Breast epithelium (tissue), 4 donors: Measurements from ENCODE around the gene USP11. TPM values are rescaled to one million over a fixed set of nuclear protein-coding genes. Genes with fewer than 3 reads are reported as not detected.
A peak's percentile ranks its signal among the peaks of the same experiment; 100 is the strongest.

Experiments used
- DNase-seq, 2 donors: peaks; one replicate each; pipeline ENCODE4 v3.0.0-alpha.2; 2019; ENCODE audit warnings: low spot score in 2 of 2
- H3K27ac ChIP-seq, 2 donors: fragments of 200-600 bp; sonication (generic) in 1 of 2; one replicate each; pipeline ENCODE4 v1.5.1; 2016 to 2019; ENCODE audit warnings: mild to moderate bottlenecking in 1 of 2
- H3K27me3 ChIP-seq, 2 donors: fragments of 200-600 bp; sonication (generic) in 1 of 2; one replicate each; pipeline versions ENCODE4 v1.5.1 to v1.6.0; 2017 to 2019; ENCODE audit warnings: control low read depth in 1 of 2, mild to moderate bottlenecking in 1 of 2
- H3K36me3 ChIP-seq: fragments of 200-600 bp; one replicate; pipeline ENCODE4 v1.5.1; 2019
- H3K4me1 ChIP-seq, 2 donors: fragments of 200-600 bp; sonication (generic); one replicate each; pipeline ENCODE4 v1.5.1; 2016 to 2019; ENCODE audit warnings: control low read depth in 1 of 2
- H3K4me3 ChIP-seq, 3 donors: fragments of 200-600 bp; sonication (generic); 1 replicate in 2 of 3; 2 replicates in 1 of 3; pipeline ENCODE4 v1.5.1; 2016 to 2019; ENCODE audit warnings: mild to moderate bottlenecking in 3 of 3, moderate library complexity in 2 of 3
- H3K9me3 ChIP-seq, 2 donors: fragments of 200-600 bp; sonication (generic) in 1 of 2; one replicate each; pipeline ENCODE4 v1.5.1; 2016 to 2019; ENCODE audit warnings: control low read depth in 1 of 2
- POLR2A ChIP-seq: fragments of 450-650 bp; IDR thresholded peaks from one replicate; pipeline ENCODE4 v1.6.1; 2016; ENCODE audit warnings: antibody characterized with exemption, mild to moderate bottlenecking, moderate library complexity
- POLR2AphosphoS5 ChIP-seq, 3 donors: sonication (generic); formaldehyde crosslinking; IDR thresholded peaks; one replicate each; pipeline ENCODE4 v1.6.1; 2017; ENCODE audit warnings: antibody characterized with exemption in 3 of 3
- intact Hi-C: fragments of 100-400 bp; cut with DNase I; formaldehyde crosslinking; loops from one replicate; pipeline ENCODE4 v1.15.1; 2023; ENCODE audit warnings: low total_unique reads
- total RNA-seq, 3 donors: library from RNA; depleted of rRNA; stranded (reverse); fragments of >200 nt; gene quantifications; one replicate each; pipeline ENCODE4 v1.1.0, GENCODE V29; 2016
- TF ChIP-seq, protein P1 (sequence below), 3 donors: fragments of 450-650 bp; IDR thresholded peaks; one replicate each; pipeline ENCODE4 v1.5.1; 2016 to 2017; ENCODE audit warnings: antibody characterized with exemption in 3 of 3, mild to moderate bottlenecking in 3 of 3, moderate library complexity in 3 of 3

Gene USP11
- total RNA-seq, 3 donors from 2014 or later = 21.3 to 42.0 (median 29.4) TPM

DNA sequence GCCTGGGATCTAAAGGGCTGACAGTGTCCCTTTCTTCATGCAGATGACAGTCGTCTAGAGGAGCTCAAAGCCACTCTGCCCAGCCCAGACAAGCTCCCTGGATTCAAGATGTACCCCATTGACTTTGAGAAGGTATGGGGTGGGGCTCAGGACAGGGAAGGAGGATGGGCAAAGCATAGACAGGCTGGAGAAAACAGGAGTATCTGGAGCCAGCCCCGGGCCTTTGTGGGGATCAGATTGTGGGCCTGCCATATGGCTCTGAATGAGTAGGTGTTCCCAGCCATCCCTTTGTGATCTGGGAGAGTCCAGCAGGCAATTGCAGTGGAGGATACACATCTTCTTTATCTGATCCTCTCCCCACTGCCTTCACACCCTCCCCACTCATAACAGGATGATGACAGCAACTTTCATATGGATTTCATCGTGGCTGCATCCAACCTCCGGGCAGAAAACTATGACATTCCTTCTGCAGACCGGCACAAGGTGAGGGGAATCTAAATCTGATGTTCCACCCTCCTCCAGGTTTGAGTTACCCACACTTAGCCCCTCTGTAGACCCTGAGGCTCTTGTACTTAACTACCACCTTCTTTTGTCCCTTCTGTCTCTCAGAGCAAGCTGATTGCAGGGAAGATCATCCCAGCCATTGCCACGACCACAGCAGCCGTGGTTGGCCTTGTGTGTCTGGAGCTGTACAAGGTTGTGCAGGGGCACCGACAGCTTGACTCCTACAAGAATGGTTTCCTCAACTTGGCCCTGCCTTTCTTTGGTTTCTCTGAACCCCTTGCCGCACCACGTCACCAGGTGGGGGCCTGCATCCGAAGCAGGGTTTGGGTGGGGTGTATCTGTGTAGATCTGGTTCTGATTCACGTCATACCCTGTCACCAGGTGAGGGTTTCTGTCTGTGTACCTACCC is 20.2 kb upstream of the USP11 start:
- Histone ChIP-seq H3K27me3 (no peaks in the 10 kb centered on the region), H3K9me3 (no peaks in the 10 kb centered on the region), H3K4me1 (peaks cover 0 to 9% of the 10 kb centered on the region in 2 donors), H3K27ac (no peak overlapping the region), H3K4me3 (no peak overlapping the region), H3K36me3 (peaks cover 7% of the 10 kb centered on the region)
- DNase-seq = no peak
- intact Hi-C loops = no loop called here
- TF ChIP-seq, protein P1, sequence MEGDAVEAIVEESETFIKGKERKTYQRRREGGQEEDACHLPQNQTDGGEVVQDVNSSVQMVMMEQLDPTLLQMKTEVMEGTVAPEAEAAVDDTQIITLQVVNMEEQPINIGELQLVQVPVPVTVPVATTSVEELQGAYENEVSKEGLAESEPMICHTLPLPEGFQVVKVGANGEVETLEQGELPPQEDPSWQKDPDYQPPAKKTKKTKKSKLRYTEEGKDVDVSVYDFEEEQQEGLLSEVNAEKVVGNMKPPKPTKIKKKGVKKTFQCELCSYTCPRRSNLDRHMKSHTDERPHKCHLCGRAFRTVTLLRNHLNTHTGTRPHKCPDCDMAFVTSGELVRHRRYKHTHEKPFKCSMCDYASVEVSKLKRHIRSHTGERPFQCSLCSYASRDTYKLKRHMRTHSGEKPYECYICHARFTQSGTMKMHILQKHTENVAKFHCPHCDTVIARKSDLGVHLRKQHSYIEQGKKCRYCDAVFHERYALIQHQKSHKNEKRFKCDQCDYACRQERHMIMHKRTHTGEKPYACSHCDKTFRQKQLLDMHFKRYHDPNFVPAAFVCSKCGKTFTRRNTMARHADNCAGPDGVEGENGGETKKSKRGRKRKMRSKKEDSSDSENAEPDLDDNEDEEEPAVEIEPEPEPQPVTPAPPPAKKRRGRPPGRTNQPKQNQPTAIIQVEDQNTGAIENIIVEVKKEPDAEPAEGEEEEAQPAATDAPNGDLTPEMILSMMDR (IDR thresholded peaks at IDR 0.05) = no peak
- no peak for TF ChIP-seq POLR2A
- TF ChIP-seq POLR2AphosphoS5 (IDR thresholded peaks at IDR 0.05) = no peak

DNA sequence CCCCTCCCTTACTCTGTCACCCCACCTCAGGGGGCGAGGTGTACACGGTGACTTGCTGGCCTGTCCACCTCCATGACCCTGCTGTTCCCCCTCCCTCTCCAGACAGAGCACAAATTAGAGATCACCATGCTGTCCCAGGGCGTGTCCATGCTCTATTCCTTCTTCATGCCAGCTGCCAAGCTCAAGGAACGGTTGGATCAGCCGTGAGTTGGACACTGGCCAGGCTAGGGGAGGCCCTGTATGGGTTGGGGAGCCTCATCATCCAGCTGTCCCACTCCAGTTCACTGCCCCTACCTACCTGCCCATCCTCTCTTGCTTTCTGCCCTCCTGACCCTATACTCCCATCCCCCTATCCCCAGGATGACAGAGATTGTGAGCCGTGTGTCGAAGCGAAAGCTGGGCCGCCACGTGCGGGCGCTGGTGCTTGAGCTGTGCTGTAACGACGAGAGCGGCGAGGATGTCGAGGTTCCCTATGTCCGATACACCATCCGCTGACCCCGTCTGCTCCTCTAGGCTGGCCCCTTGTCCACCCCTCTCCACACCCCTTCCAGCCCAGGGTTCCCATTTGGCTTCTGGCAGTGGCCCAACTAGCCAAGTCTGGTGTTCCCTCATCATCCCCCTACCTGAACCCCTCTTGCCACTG is 18.3 kb upstream of the USP11 start:
- TF ChIP-seq, protein P1 (IDR thresholded peaks at IDR 0.05) = no peak
- TF ChIP-seq POLR2AphosphoS5 (IDR thresholded peaks at IDR 0.05) (no peak), POLR2A (no peak)
- Histone ChIP-seq H3K4me1 (peaks cover 0 to 9% of the 10 kb centered on the region in 2 donors), H3K36me3 (peaks cover 7% of the 10 kb centered on the region), H3K27me3 (no peaks in the 10 kb centered on the region), H3K4me3 (no peak overlapping the region), H3K27ac (peak overlapping the region in 1 of 2 donors; percentile 97), H3K9me3 (no peaks in the 10 kb centered on the region)
- DNase-seq = no peak
- intact Hi-C loops = no loop called here

DNA sequence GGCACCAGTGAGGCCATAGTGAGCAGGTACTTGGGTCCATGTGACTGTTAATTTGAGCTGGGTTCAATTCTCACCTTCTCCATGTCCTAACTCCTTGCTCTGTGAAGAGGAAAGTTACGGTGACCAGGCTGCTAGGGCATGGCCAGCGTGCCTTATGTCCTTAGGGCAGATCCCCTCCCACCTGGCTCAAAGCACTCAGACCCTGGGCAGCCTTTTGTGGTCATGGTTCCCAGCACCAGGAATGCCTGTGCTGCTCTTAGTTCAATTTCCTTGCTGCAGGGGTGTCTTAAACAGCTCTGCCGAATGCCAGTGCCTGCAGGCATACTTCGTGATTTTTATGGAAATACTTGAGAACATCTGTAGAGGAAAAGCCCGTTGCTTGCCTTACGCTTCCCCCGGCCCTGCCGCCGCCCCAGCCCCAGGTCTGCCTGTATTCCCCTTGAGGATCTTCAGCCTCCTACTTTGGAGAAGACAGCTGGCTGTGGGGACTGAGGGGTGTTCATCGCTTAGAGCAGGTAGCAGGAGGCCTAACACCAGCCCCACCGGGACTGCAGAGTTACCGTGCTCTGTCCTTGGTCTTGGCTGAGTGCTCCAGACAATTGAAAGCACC is 17.4 kb upstream of the USP11 start:
- Histone ChIP-seq H3K4me1 (peaks cover 3 to 9% of the 10 kb centered on the region in 2 donors), H3K4me3 (no peak overlapping the region), H3K27me3 (no peaks in the 10 kb centered on the region), H3K36me3 (peaks cover 7% of the 10 kb centered on the region), H3K27ac (peak overlapping the region; percentile 89 to 97), H3K9me3 (no peaks in the 10 kb centered on the region)
- TF ChIP-seq, protein P1 (IDR thresholded peaks at IDR 0.05) = no peak
- no peak for TF ChIP-seq POLR2A
- no peak for TF ChIP-seq POLR2AphosphoS5 (IDR thresholded peaks at IDR 0.05)
- no peak for DNase-seq
- intact Hi-C loops = no loop called here

DNA sequence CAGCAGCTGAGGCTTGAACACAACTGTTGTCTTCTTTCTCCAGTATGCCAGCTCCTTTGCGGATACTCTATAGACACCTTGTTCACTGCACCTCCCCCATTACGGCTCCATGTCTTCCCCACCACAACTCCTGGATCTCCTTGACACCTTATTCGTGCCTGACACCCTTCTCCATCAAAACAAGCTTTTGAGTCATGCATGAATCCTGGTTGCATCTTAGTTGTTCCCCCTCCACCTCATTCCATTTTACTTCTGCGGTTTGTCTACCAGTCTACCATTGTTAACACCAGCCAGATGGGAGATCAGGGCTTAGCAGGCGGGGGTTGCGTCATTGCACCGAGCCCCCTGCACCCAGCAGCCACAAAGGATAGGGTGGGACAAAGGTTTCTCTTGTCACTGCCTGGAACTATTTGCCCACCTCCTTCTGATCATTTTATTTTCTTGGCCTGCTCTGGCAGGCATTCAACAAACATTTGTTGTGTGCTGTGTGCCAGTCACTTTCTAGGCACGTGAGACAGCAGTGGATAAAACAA is 16.4 kb upstream of the USP11 start:
- no peaks in the 10 kb centered on the region for H3K9me3 ChIP-seq
- TF ChIP-seq POLR2A = no peak
- TF ChIP-seq, protein P1 (IDR thresholded peaks at IDR 0.05) = no peak
- TF ChIP-seq POLR2AphosphoS5 (IDR thresholded peaks at IDR 0.05) = no peak
- no peak overlapping the region for H3K4me3 ChIP-seq
- intact Hi-C loops = no loop called here
- DNase-seq = no peak
- peaks cover 6 to 9% of the 10 kb centered on the region in 2 donors for H3K4me1 ChIP-seq
- peaks cover 7% of the 10 kb centered on the region for H3K36me3 ChIP-seq
- H3K27ac ChIP-seq = peak overlapping the region; percentile 89 to 97
- H3K27me3 ChIP-seq = no peaks in the 10 kb centered on the region
